Skeletal muscle cell (primary cell): ENCODE results near the gene PLCB4.
"Not testable (repeated sequence)": the region's sequence is repeated elsewhere in the genome, so short reads cannot be mapped to it uniquely, and the experiment has no call there.

Experiments
- DNase-seq: peaks from one replicate; pipeline ENCODE4 v3.0.0-alpha.2; 2010; ENCODE audit warnings: low read depth
- H3K4me3 ChIP-seq: 2 replicates; pipeline ENCODE4 v1.5.1; 2011; ENCODE audit warnings: low read depth, mild to moderate bottlenecking, control low read depth, low read length, moderate library complexity

Gene PLCB4

DNA sequence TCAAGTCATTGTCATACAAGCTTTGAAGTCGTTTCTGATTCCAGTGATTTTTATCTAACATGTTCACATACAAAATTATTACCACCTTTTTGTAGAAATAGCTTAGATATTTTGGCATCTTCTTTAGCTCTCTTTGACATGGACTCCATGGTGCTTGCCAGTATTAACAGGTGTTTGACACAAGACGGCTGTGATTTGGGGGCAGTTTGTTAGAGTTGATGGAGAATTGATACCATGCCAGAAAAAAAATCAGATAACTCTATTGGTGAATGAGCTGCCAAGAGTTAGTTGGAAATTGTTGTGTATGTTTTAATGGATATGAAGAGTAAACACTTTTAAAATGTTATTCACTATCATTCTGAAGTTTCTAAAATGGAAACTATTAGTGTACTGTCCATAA, 298.9 kb downstream of the PLCB4 start:
- no peak overlapping the region for H3K4me3 ChIP-seq
- DNase-seq = no peak

GRCh38 chr20:9368893-9369292, 300.0 kb downstream of the PLCB4 start:
- DNase-seq = no peak
- H3K4me3 ChIP-seq = no peak overlapping the region

DNA sequence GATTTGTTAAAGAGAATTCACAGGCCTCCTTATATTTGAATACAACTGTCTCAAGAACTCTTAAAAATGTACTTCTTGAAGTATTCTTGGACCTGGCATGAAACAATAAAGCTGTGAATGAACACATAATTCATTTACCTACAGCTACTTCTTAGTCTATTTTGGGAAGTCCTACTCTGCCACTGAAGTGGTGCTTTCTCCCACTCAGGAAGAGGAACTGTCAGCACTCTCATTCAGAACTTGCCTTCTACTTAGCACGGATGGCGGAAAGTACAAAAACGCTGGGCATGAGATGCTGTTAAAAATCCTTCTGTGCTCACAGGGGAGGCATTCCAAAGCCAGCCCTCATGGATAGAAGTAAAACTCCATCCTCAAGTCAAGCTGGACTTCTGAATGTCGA, 300.7 kb downstream of the PLCB4 start:
- no peak overlapping the region for H3K4me3 ChIP-seq
- no peak for DNase-seq

GRCh38 chr20:9374072-9374471, 305.2 kb downstream of the PLCB4 start:
- no peak overlapping the region for H3K4me3 ChIP-seq
- no peak for DNase-seq

- H3K4me3 ChIP-seq = no peak overlapping the region
- DNase-seq = no peak
Observed at GRCh38 chr20:9374480-9374879, 305.6 kb downstream of the PLCB4 start.

GRCh38 chr20:9375221-9375681, 306.4 kb downstream of the PLCB4 start:
- no peak overlapping the region for H3K4me3 ChIP-seq
- DNase-seq = no peak

- no peak for DNase-seq
- no peak overlapping the region for H3K4me3 ChIP-seq
Observed at GRCh38 chr20:9377007-9377406, 308.1 kb downstream of the PLCB4 start.

DNA sequence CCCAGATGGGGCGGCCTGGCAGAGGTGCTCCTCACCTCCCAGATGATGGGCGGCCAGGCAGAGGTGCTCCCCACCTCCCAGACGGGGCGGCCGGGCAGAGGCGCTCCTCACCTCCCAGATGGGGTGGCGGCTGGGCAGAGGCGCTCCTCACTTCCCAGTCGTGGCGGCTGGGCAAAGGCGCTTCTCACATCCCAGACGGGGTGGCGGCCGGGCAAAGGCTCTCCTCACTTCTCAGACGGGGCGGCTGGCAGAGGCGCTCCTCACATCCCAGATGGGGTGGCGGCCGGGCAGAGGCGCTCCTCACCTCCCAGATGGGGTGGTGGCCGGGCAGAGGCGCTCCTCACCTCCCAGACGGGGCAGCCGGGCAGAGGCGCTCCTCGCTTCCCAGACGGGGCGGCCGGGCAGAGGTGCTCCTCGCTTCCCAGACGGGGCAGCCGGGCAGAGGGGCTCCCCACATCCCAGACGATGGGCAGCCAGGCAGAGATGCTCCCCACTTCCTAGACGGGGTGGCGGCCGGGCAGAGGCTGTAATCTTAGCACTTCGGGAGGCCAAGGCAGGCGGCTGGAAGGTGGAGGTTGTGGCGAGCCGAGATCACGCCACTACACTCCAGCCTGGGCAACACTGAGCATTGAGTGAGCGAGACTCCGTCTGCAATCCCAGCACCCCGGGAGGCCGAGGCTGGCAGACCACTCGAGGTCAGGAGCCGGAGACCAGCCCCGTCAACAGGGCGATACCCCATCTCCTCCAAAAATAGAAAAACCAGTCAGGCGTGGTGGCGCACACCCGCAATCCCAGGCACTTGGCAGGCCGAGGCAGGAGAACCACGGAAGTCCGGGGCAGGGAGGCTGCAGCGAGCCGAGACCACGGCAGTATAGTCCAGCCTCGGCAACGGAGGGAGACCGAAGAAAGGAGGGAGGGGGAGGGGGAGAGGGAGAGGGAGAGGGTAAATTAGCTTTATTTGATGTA, 316.7 kb downstream of the PLCB4 start:
- DNase-seq = not testable (repeated sequence)

GRCh38 chr20:9388160-9388812, 319.4 kb downstream of the PLCB4 start:
- DNase-seq = no peak
- H3K4me3 ChIP-seq = no peak overlapping the region

More for the DNA sequence above, 316.7 kb downstream of the PLCB4 start:
- H3K4me3 ChIP-seq = not testable (repeated sequence)

GRCh38 chr20:9388813-9389161, 319.9 kb downstream of the PLCB4 start:
- no peak overlapping the region for H3K4me3 ChIP-seq
- DNase-seq = no peak

- H3K4me3 ChIP-seq = no peak overlapping the region
- DNase-seq = no peak
Observed at GRCh38 chr20:9389346-9389745, 320.5 kb downstream of the PLCB4 start.

GRCh38 chr20:9390441-9390840, 321.6 kb downstream of the PLCB4 start:
- H3K4me3 ChIP-seq = no peak overlapping the region
- DNase-seq = no peak

DNA sequence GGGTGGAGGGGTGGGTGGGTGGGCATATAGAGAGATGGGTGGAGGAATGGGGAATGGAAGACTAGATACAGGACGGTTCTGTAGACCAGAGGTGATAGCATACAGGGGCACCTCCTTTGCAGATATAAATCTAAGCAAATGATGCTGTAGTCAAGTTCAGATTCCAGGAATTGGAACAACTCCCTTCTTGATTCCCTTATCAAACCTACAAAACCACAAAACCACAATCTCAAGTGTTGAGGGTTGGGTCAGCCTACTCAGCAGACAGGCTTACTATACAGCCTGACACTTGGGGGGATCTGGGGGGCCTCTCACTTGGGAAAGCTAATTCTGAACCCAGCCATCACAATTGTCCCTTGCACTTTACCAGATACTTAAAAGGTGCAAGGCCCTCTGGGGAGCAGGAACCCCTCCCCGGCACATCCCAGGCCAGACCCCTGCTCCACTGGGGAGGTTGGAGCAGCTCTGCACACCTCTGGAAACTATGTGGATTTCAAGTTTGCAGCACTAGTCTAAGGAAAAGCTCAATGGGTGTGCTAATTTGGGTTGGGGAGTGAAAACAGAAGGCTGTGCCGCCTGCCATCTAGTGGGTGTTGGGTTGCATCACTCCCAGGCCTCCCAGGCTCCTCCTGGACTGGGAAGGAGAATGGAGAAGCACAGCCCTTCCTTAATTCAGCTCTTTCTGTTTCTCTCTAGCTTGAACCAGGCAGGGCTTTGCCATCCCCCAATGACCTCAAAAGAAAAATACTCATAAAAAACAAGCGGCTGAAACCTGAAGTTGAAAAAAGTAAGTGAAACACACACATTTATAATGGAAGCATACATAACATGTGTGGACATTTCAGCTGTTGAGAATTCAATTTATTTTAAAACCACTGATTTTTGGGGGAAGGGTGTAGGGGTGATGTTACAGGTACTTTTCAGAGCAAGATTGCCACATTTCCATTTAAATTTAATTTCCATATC, 324.3 kb downstream of the PLCB4 start:
- DNase-seq = peak; percentile 25
- no peak overlapping the region for H3K4me3 ChIP-seq

GRCh38 chr20:9395971-9396370, 327.1 kb downstream of the PLCB4 start:
- no peak overlapping the region for H3K4me3 ChIP-seq
- DNase-seq = no peak

DNA sequence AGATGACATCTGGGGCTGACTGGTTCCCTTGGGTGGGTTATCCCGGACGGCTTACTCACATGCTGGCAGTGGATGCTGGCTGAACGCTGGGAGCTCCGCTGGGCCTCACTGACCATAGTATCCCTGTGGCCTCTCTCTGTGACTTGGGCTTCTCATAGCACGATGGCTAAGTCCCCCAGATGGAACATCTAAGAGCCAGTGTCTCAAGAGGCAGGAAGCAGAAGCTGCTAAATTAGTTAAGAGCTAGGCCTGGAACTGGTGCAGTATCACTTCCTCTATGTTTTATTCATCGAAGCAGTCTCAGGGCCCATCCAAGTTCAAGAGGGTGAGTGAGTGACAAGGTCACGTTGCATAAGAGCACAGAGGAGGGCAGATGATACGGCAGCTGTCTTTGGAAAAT, 329.0 kb downstream of the PLCB4 start:
- H3K4me3 ChIP-seq = no peak overlapping the region
- DNase-seq = no peak

DNA sequence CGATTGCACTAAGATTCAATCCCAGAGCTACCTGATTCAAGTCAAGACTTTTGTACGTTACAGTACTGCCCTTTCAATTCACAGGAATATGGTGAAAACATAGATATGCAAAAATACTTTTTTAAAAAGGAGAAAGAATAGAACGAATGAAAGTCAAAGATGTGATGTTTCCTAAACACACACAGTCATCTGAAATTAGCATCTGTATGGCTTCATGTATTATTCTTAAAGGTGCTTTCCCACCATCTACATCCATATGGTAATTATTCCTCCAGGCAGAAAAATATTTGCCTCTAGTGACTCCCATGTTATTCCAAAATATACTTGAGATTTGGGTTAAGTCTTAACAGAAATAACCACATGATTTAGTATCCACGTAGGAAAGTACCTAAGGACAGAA, 330.0 kb downstream of the PLCB4 start:
- no peak for DNase-seq
- no peak overlapping the region for H3K4me3 ChIP-seq

GRCh38 chr20:9399322-9399721, 330.4 kb downstream of the PLCB4 start:
- H3K4me3 ChIP-seq = no peak overlapping the region
- no peak for DNase-seq

- no peak overlapping the region for H3K4me3 ChIP-seq
- no peak for DNase-seq
Observed at GRCh38 chr20:9400171-9401025, 331.5 kb downstream of the PLCB4 start.

GRCh38 chr20:9401371-9401770, 332.5 kb downstream of the PLCB4 start:
- no peak overlapping the region for H3K4me3 ChIP-seq
- no peak for DNase-seq
